GM19452 (cell line): Measurements from ENCODE around the gene CHMP6.

ENCODE experiments used
- ATAC-seq: cut with Tn5 transposase; IDR thresholded peaks from one replicate; pipeline ENCODE4 v1.9.1; 2021; ENCODE audit not compliant: unreplicated experiment

Gene CHMP6

GRCh38 chr17:81040791-81041337 is 49.2 kb downstream of the CHMP6 start:
- ATAC-seq: no peak

GRCh38 chr17:81042606-81043005 is 51.0 kb downstream of the CHMP6 start:
- ATAC-seq: no peak

GRCh38 chr17:81043319-81043724 is 51.7 kb downstream of the CHMP6 start:
- no peak for ATAC-seq

GRCh38 chr17:81043725-81044427 is 52.2 kb downstream of the CHMP6 start:
- ATAC-seq: no peak

- ATAC-seq: no peak
These were observed 52.8 kb downstream of the CHMP6 start for GRCh38 chr17:81044428-81044763.

GRCh38 chr17:81044764-81045589 is 53.3 kb downstream of the CHMP6 start:
- no peak for ATAC-seq

- ATAC-seq: no peak
These were observed 54.0 kb downstream of the CHMP6 start for GRCh38 chr17:81045590-81046095.

GRCh38 chr17:81046132-81046769 is 54.6 kb downstream of the CHMP6 start:
- no peak for ATAC-seq

- ATAC-seq: no peak
These were observed 55.2 kb downstream of the CHMP6 start for GRCh38 chr17:81046770-81047359.

GRCh38 chr17:81048827-81049371 is 57.3 kb downstream of the CHMP6 start:
- ATAC-seq: no peak

GRCh38 chr17:81049372-81049911 is 57.8 kb downstream of the CHMP6 start:
- ATAC-seq: no peak
